SK-N-SH (cell line): ENCODE data around the gene NRG4. TPM values are rescaled to one million over a fixed set of nuclear protein-coding genes. Genes with fewer than 3 reads are reported as not detected.

Experiments used
- CTCF ChIA-PET: fragments of 300-600, 350-600 bp; formaldehyde crosslinking; extraction: SDS; loops from one replicate; lab custom pipeline; 2021; lab: Yijun Ruan, JAX
- POLR2A ChIA-PET: fragments of 350-600 bp; sonication (Branson Sonifier 250); formaldehyde crosslinking; extraction: SDS; loops from one replicate; lab custom pipeline; 2020; ENCODE audit warnings: antibody characterized with exemption, inconsistent platforms; lab: Yijun Ruan, JAX
- DNase-seq: peaks from one replicate; pipeline ENCODE4 v3.0.0; 2012
- H2AFZ ChIP-seq: fragments of 200-600 bp; sonication (generic); 2 replicates; pipeline ENCODE4 v1.8.1; 2016; ENCODE audit warnings: antibody characterized with exemption, mild to moderate bottlenecking, low read depth
- H3F3A ChIP-seq: fragments of 200-600 bp; sonication (generic); replicated peaks from 2 replicates; pipeline ENCODE3; 2016; ENCODE audit warnings: antibody characterized with exemption, mild to moderate bottlenecking; ENCODE audit not compliant: insufficient read depth
- H3K27ac ChIP-seq, 2 experiments: fragments of 200-500 bp in 1 of 2; fragments of 200-600 bp in 1 of 2; sonication (Bioruptor generic) in 1 of 2; sonication (generic), shearing (Covaris generic) in 1 of 2; 2 replicates each; pipeline versions ENCODE4 v1.5.1 to v1.6.1; 2014 to 2016; ENCODE audit warnings: low read depth in 2 of 2, inconsistent platforms in 1 of 2, low read length in 1 of 2, mild to moderate bottlenecking in 1 of 2, mixed read lengths in 1 of 2
- H3K27me3 ChIP-seq: fragments of 200-600 bp; sonication (generic), shearing (Covaris generic); 2 replicates; pipeline ENCODE4 v1.6.1; 2016; ENCODE audit warnings: mixed run types; ENCODE audit not compliant: insufficient read depth
- H3K36me3 ChIP-seq, 2 experiments: fragments of 200-500 bp in 1 of 2; fragments of 200-600 bp in 1 of 2; sonication (Bioruptor generic) in 1 of 2; sonication (generic) in 1 of 2; replicated peaks in 1 of 2; 2 replicates each; pipeline versions ENCODE3 to v1.5.1; 2014 to 2016; ENCODE audit warnings: low read length in 1 of 2, mild to moderate bottlenecking in 1 of 2; ENCODE audit not compliant: insufficient read depth in 2 of 2, control insufficient read depth in 1 of 2
- H3K4me1 ChIP-seq, 2 experiments: fragments of 200-500 bp in 1 of 2; fragments of 200-600 bp in 1 of 2; sonication (Bioruptor generic) in 1 of 2; sonication (generic), shearing (Covaris generic) in 1 of 2; 2 replicates each; pipeline versions ENCODE4 v1.5.1 to v1.6.1; 2014 to 2016; ENCODE audit warnings: low read depth in 1 of 2, low read length in 1 of 2, mixed run types in 1 of 2; ENCODE audit not compliant: insufficient read depth in 2 of 2, control insufficient read depth in 1 of 2
- H3K4me2 ChIP-seq: fragments of 200-600 bp; sonication (generic), shearing (Covaris generic); 2 replicates; pipeline ENCODE4 v1.6.1; 2017; ENCODE audit warnings: mixed run types
- H3K4me3 ChIP-seq, 2 experiments: fragments of 200-500 bp in 1 of 2; fragments of 200-600 bp in 1 of 2; sonication (Bioruptor generic) in 1 of 2; sonication (generic), shearing (Covaris generic) in 1 of 2; 2 replicates each; pipeline versions ENCODE4 v1.5.1 to v1.8.1; 2014 to 2016; ENCODE audit warnings: low read depth in 2 of 2, inconsistent platforms in 1 of 2, low read length in 1 of 2, mild to moderate bottlenecking in 1 of 2, mixed read lengths in 1 of 2, moderate library complexity in 1 of 2
- H3K79me2 ChIP-seq: fragments of 200-600 bp; sonication (generic); 2 replicates; pipeline ENCODE4 v1.8.1; 2017; ENCODE audit warnings: mild to moderate bottlenecking; ENCODE audit not compliant: insufficient read depth
- H3K9ac ChIP-seq: fragments of 200-600 bp; sonication (generic); 2 replicates; pipeline ENCODE4 v1.6.1; 2017; ENCODE audit warnings: mixed run types
- H3K9me2 ChIP-seq: fragments of 200-600 bp; sonication (generic); 2 replicates; pipeline ENCODE4 v1.6.1; 2017; ENCODE audit warnings: mixed run types
- H3K9me3 ChIP-seq: fragments of 200-600 bp; sonication (generic); 2 replicates; pipeline ENCODE4 v1.6.1; 2017; ENCODE audit warnings: mixed run types, mild to moderate bottlenecking, moderate library complexity
- H4K20me1 ChIP-seq: fragments of 200-600 bp; sonication (generic); 2 replicates; pipeline ENCODE4 v1.6.1; 2017; ENCODE audit warnings: mild to moderate bottlenecking, mixed run types; ENCODE audit not compliant: insufficient read depth
- CHD2 ChIP-seq: fragments of 150-350 bp; IDR thresholded peaks from 2 replicates; pipeline ENCODE4 v1.6.1; 2018; ENCODE audit warnings: low read length; ENCODE audit not compliant: partially characterized antibody
- EP300 ChIP-seq, 2 experiments: IDR thresholded peaks; 2 replicates each; pipeline versions ENCODE4 v1.4.0 to v1.6.1; 2012; ENCODE audit warnings: borderline replicate concordance in 1 of 2, low read depth in 1 of 2, low read length in 1 of 2
- EZH2phosphoT487 ChIP-seq: fragments of 200-600 bp; sonication (generic); IDR thresholded peaks from 2 replicates; pipeline ENCODE4 v1.6.1; 2017; ENCODE audit warnings: low read depth, mixed run types, mild to moderate bottlenecking, antibody characterized with exemption, moderate library complexity, borderline replicate concordance
- FOSL2 ChIP-seq: IDR thresholded peaks from 2 replicates; pipeline ENCODE4 v1.4.0; 2012; ENCODE audit warnings: low read depth, mild to moderate bottlenecking, moderate library complexity, borderline replicate concordance
- FOXJ3 ChIP-seq: sonication (generic); formaldehyde crosslinking; IDR thresholded peaks from 2 replicates; pipeline ENCODE4 v1.5.1; 2020; ENCODE audit warnings: mild to moderate bottlenecking, missing genetic modification reagents
- GATA2 ChIP-seq: sonication (generic); formaldehyde crosslinking; IDR thresholded peaks from 2 replicates; pipeline ENCODE4 v1.5.0; 2020; ENCODE audit warnings: mild to moderate bottlenecking, missing genetic modification reagents
- JUND ChIP-seq: IDR thresholded peaks from 2 replicates; pipeline ENCODE4 v1.4.0; 2012
- MEF2A ChIP-seq: IDR thresholded peaks from 2 replicates; pipeline ENCODE4 v1.4.0; 2012; ENCODE audit warnings: low read depth, borderline replicate concordance
- NFIC ChIP-seq: IDR thresholded peaks from 2 replicates; pipeline ENCODE4 v1.4.0; 2012; ENCODE audit warnings: borderline replicate concordance
- NRF1 ChIP-seq: IDR thresholded peaks from 2 replicates; pipeline ENCODE4 v1.6.1; 2012; ENCODE audit warnings: low read depth, mild to moderate bottlenecking, low read length
- POLR2AphosphoS5 ChIP-seq: IDR thresholded peaks from 2 replicates; pipeline ENCODE4 v1.6.1; 2012; ENCODE audit warnings: low read depth, low read length
- RFX5 ChIP-seq: IDR thresholded peaks from 2 replicates; pipeline ENCODE4 v1.6.1; 2012; ENCODE audit warnings: mild to moderate bottlenecking, improper control_type of control experiment, low read length
- SIN3A ChIP-seq: IDR thresholded peaks from 2 replicates; pipeline ENCODE4 v1.6.1; 2012; ENCODE audit warnings: low read depth, mild to moderate bottlenecking, low read length, moderate library complexity, borderline replicate concordance
- TCF12 ChIP-seq: IDR thresholded peaks from 2 replicates; pipeline ENCODE4 v1.4.0; 2012
- YY1 ChIP-seq: IDR thresholded peaks from 2 replicates; pipeline ENCODE4 v1.4.0; 2012; ENCODE audit warnings: low read depth, mild to moderate bottlenecking
- WGBS: methylation state at CpG from one replicate; pipeline ENCODE4 v1.1.6; 2017; ENCODE audit warnings: low lambda C conversion rate; 5-methylcytosine and 5-hydroxymethylcytosine counted together
- polyA plus RNA-seq, 3 experiments: library from polyadenylated mRNA; depleted of rRNA; stranded (reverse); fragments of >200 nt; gene quantifications; 2 replicates each; pipeline ENCODE4 v1.2.3, GENCODE V29; 2012
- TF ChIP-seq, protein P1 (sequence below): fragments of 150-350 bp; IDR thresholded peaks from 2 replicates; pipeline ENCODE4 v1.6.1; 2016; ENCODE audit warnings: mild to moderate bottlenecking, low read depth, low read length
- TF ChIP-seq, protein P2 (sequence below): IDR thresholded peaks from 2 replicates; pipeline ENCODE4 v1.4.0; 2012; ENCODE audit warnings: low read depth, borderline replicate concordance
- TF ChIP-seq, protein P3 (sequence below): fragments of 150-350 bp; IDR thresholded peaks from 2 replicates; pipeline ENCODE4 v1.6.1; 2017; ENCODE audit warnings: antibody characterized with exemption, low read length, low read depth, borderline replicate concordance
- TF ChIP-seq, protein P4 (sequence below): IDR thresholded peaks from 2 replicates; pipeline ENCODE4 v1.4.0; 2012; ENCODE audit warnings: low read depth
- TF ChIP-seq, protein P5 (sequence below): fragments of 200-600 bp; sonication (generic); IDR thresholded peaks from 2 replicates; pipeline ENCODE4 v1.6.1; 2017; ENCODE audit warnings: antibody characterized with exemption, mild to moderate bottlenecking, moderate library complexity
- TF ChIP-seq, protein P6 (sequence below): IDR thresholded peaks from 2 replicates; pipeline ENCODE4; 2012

Gene NRG4
- polyA plus RNA-seq, 1 of the 3 experiments (the other 2 are of a cell fraction) = not detected

DNA sequence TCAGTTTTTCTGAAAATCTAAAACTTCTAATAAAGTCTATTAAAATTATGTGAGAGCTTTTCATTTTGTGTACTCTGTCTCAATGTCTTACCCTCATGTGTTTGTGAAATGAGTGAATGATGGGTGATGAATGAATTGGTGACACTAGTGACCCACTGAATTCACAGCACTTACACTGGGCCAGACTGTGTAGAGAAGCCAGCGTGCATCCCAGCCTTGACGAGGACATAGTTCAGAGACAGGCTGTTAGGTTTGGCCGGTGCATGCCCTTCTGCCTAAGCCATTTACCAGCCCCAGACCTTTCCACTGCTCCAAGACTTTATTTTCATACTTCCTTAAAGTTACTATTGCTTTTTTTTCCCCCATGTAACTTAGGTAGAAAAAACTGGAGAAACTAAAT, 69.8 kb downstream of the NRG4 start:
- ChIA-PET CTCF (no interaction called here), POLR2A (no interaction called here)
- DNase-seq = no peak
- Histone ChIP-seq H3K4me2 (no peak overlapping the region), H3F3A (peaks cover 32% of the 10 kb centered on the region), H3K4me1 (no peaks in the 10 kb centered on the region), H3K9me2 (no peaks in the 10 kb centered on the region), H2AFZ (no peak overlapping the region), H3K79me2 (no peaks in the 10 kb centered on the region), H3K4me3 (no peak overlapping the region), H3K27me3 (no peaks in the 10 kb centered on the region), H3K27ac (no peak overlapping the region), H3K36me3 (peaks cover 19 to 33% of the 10 kb centered on the region in 2 experiments), H4K20me1 (no peaks in the 10 kb centered on the region), H3K9ac (no peak overlapping the region), H3K9me3 (no peaks in the 10 kb centered on the region)
- 92% methylated on average over 3 of the region's 3 CpGs for WGBS
- TF ChIP-seq NFIC (no peak), GATA2 (CRISPR knock-in tag) (no peak), EZH2phosphoT487 (no peak), YY1 (no peak), MEF2A (no peak)
- TF ChIP-seq, protein P1, sequence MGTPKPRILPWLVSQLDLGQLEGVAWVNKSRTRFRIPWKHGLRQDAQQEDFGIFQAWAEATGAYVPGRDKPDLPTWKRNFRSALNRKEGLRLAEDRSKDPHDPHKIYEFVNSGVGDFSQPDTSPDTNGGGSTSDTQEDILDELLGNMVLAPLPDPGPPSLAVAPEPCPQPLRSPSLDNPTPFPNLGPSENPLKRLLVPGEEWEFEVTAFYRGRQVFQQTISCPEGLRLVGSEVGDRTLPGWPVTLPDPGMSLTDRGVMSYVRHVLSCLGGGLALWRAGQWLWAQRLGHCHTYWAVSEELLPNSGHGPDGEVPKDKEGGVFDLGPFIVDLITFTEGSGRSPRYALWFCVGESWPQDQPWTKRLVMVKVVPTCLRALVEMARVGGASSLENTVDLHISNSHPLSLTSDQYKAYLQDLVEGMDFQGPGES = no peak
- TF ChIP-seq, protein P2, sequence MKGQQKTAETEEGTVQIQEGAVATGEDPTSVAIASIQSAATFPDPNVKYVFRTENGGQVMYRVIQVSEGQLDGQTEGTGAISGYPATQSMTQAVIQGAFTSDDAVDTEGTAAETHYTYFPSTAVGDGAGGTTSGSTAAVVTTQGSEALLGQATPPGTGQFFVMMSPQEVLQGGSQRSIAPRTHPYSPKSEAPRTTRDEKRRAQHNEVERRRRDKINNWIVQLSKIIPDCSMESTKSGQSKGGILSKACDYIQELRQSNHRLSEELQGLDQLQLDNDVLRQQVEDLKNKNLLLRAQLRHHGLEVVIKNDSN = no peak

DNA sequence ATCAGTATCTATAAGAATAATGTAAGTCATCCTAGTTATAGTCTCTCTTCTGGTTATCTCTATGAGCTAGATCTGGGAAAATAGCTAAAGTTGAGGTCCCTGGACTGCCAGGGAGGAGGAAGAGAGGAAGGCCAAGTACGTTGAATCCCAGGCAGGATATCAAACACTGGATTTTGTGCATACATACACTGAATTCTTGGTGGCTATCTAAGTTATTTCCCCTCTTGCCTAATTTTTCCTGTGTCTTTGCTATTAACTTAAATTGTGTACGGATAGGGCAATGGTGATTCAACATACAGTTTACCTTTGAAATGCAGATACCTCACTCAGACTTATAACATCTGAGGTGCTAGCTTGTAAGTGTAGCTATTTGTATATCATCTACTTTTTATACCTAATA, 81.4 kb downstream of the NRG4 start:
- DNase-seq = no peak
- Histone ChIP-seq H3K9me3 (no peaks in the 10 kb centered on the region), H4K20me1 (peaks cover 29% of the 10 kb centered on the region), H3K4me3 (no peak overlapping the region), H3K4me1 (peaks cover 0 to 2% of the 10 kb centered on the region in 2 experiments; a peak in 2 of 4 replicates), H3K27ac (no peak overlapping the region), H2AFZ (no peak overlapping the region), H3K27me3 (no peaks in the 10 kb centered on the region), H3K9me2 (no peaks in the 10 kb centered on the region), H3K4me2 (no peak overlapping the region), H3F3A (peaks cover 4% of the 10 kb centered on the region), H3K79me2 (peaks cover 26% of the 10 kb centered on the region; the same call in 1 of the 2 replicates), H3K36me3 (peaks cover 59 to 78% of the 10 kb centered on the region in 2 experiments), H3K9ac (no peak overlapping the region)
- TF ChIP-seq, protein P3, sequence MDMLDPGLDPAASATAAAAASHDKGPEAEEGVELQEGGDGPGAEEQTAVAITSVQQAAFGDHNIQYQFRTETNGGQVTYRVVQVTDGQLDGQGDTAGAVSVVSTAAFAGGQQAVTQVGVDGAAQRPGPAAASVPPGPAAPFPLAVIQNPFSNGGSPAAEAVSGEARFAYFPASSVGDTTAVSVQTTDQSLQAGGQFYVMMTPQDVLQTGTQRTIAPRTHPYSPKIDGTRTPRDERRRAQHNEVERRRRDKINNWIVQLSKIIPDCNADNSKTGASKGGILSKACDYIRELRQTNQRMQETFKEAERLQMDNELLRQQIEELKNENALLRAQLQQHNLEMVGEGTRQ = no peak
- no peak for TF ChIP-seq POLR2AphosphoS5
- TF ChIP-seq RFX5 = no peak
- no peak for TF ChIP-seq FOSL2
- TF ChIP-seq SIN3A = no peak
- TF ChIP-seq, protein P4, sequence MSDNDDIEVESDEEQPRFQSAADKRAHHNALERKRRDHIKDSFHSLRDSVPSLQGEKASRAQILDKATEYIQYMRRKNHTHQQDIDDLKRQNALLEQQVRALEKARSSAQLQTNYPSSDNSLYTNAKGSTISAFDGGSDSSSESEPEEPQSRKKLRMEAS = no peak
- TF ChIP-seq JUND = no peak
- TF ChIP-seq CHD2 = no peak
- TF ChIP-seq NRF1 = no peak
- no peak for TF ChIP-seq FOXJ3
- TF ChIP-seq, protein P5, sequence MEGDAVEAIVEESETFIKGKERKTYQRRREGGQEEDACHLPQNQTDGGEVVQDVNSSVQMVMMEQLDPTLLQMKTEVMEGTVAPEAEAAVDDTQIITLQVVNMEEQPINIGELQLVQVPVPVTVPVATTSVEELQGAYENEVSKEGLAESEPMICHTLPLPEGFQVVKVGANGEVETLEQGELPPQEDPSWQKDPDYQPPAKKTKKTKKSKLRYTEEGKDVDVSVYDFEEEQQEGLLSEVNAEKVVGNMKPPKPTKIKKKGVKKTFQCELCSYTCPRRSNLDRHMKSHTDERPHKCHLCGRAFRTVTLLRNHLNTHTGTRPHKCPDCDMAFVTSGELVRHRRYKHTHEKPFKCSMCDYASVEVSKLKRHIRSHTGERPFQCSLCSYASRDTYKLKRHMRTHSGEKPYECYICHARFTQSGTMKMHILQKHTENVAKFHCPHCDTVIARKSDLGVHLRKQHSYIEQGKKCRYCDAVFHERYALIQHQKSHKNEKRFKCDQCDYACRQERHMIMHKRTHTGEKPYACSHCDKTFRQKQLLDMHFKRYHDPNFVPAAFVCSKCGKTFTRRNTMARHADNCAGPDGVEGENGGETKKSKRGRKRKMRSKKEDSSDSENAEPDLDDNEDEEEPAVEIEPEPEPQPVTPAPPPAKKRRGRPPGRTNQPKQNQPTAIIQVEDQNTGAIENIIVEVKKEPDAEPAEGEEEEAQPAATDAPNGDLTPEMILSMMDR = no peak
- TF ChIP-seq MEF2A = no peak
- TF ChIP-seq EP300 (IDR thresholded peaks at IDR 0.05; ENCODE audit: borderline replicate concordance in 1 of 2, low read depth in 1 of 2, low read length in 1 of 2) = no peak
- TF ChIP-seq, protein P1 = no peak
- TF ChIP-seq, protein P6, sequence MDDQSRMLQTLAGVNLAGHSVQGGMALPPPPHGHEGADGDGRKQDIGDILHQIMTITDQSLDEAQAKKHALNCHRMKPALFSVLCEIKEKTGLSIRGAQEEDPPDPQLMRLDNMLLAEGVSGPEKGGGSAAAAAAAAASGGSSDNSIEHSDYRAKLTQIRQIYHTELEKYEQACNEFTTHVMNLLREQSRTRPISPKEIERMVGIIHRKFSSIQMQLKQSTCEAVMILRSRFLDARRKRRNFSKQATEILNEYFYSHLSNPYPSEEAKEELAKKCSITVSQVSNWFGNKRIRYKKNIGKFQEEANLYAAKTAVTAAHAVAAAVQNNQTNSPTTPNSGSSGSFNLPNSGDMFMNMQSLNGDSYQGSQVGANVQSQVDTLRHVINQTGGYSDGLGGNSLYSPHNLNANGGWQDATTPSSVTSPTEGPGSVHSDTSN = no peak
- TF ChIP-seq TCF12 = no peak
- no peak for TF ChIP-seq YY1
- ChIA-PET CTCF (interaction anchor here (1.2 to 2.6 kb wide), 2 partner anchors 11 to 65 kb away, joined by 3 to 20 read pairs; no protein-coding TSS in a partner anchor), POLR2A (no interaction called here)
- 100% methylated on average over 2 of the region's 2 CpGs for WGBS
